Measurements from ENCODE around the gene VRK2.
"Not testable (repeated sequence)": the region's sequence is repeated elsewhere in the genome, so short reads cannot be mapped to it uniquely, and the experiment has no call there.

- TF ChIP-seq POLR2A, CTCF (IDR thresholded peaks at IDR 0.05): not testable (repeated sequence)
Measured at GRCh38 chr2:58177187-58177586, 130.6 kb downstream of the VRK2 start.
